HG03378 (cell line): ENCODE data around the gene BRD3OS.

Experiments
- ATAC-seq: cut with Tn5 transposase; IDR thresholded peaks from one replicate; pipeline ENCODE4 v1.9.1; 2021; ENCODE audit warnings: mild to moderate bottlenecking, moderate library complexity; ENCODE audit not compliant: unreplicated experiment

Gene BRD3OS

GRCh38 chr9:134049772-134050588 is 24.7 kb downstream of the BRD3OS start:
- ATAC-seq = no peak

- ATAC-seq = no peak
Measured at GRCh38 chr9:134050726-134051125, 25.4 kb downstream of the BRD3OS start.

GRCh38 chr9:134051319-134051718 is 26.0 kb downstream of the BRD3OS start:
- no peak for ATAC-seq

- no peak for ATAC-seq
Measured at GRCh38 chr9:134052491-134052890, 27.2 kb downstream of the BRD3OS start.

- ATAC-seq = no peak
Measured at GRCh38 chr9:134052941-134053340, 27.7 kb downstream of the BRD3OS start.

GRCh38 chr9:134053401-134053871 is 28.2 kb downstream of the BRD3OS start:
- no peak for ATAC-seq

DNA sequence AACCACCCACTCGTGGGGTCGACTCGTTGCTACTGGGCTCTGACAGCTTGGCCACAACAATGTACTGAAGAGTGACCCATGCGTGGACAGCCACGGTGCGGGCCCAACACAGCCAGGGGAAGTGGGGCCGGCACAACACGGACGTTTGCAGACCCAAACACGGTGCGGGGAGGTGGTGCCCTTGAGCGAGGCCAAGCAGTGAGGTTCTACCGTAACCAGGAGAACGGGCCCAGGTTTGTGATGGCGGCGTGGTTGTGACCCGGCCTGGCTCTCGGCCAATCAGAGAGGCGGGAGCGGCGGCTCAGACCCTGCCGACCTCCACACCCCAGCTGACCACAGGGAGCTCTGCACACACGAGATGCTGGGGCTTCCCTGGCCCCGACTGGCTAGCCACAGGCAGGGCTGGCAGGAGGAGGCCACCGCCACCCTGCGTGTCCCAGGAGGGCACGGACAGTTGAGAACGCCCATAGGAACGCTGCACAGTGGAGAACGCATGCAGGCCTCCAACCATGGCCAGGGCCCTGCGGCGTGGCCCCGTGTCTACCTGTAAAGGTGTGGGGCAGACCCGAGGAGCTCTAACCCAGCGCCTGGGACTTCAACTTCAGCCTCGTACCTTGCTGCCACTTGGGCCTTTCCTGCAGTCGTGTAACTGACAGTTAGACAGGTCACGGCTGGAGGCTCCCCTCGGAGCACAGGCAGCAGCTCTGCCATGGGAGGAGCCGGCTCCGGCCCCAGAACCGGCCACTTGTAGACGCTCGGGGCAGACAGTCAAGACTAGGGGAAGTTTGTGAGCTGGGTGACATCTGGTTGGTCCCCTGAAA is 28.9 kb downstream of the BRD3OS start:
- ATAC-seq = no peak

DNA sequence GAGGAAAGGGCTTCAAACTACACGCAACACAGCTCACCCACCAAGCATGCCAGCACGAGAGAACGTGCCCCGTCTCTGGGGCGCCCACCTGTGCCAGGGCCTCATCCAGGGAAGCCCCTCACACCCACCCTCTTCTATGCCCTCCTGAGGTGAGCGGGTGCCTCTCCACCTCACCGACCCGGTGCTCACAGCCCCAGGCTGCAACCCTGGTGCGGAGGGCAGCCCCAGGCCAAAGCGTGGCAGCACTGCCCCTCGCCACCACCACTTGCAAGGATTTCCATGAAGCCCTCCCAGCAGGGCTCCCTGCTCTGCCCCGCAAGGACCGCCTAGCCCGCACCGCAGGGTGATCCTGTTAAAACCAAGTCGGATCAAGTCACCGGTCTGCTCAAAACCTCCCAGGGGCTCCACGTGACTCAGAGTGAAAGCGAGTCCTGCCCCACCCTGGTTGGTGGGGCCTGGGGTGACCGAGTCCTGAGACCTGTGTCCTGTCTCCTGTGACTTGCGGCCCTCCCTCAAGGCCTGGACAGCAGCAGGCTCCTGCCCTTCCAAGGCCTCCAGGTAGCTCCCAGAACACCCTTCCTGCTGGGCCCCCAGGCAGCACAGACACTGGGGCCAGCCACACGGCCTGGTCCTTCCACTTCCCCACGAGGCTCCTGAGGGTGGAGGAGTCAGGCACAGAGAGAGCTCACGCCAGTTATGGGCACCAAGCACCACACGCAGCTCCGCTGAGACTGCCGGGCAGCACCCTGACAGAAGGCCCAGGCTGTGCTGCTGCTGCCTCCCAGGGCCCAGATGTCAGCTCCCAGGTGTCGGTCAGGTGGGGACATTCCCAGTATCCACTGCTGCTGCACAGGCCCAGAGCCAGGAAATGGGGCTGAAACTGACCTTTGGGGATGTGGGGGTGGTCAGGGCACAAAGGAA is 29.9 kb downstream of the BRD3OS start:
- no peak for ATAC-seq

DNA sequence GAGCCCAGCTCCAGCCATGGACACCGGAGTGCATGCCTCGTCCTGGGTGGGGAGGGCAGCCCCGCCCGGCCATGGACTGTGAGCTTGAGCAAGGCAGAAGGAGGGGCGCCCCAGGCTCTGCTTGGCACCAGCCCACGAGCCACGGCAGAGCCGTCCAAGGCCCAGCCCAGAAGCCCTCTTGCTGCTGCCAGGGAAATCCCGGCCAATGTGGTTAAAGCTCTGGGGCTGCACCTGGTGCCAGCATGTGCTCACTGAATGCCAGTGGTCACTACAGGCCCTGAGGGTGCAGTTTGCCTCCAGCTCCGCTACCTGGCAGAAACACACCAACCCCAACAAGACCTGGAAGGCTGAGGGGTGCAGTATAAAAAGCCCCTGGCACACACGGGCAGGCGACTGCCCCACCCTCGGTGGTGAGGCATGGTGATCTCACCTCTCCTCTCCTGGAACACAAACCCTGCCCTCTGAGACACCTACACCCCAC is 30.7 kb downstream of the BRD3OS start:
- no peak for ATAC-seq

DNA sequence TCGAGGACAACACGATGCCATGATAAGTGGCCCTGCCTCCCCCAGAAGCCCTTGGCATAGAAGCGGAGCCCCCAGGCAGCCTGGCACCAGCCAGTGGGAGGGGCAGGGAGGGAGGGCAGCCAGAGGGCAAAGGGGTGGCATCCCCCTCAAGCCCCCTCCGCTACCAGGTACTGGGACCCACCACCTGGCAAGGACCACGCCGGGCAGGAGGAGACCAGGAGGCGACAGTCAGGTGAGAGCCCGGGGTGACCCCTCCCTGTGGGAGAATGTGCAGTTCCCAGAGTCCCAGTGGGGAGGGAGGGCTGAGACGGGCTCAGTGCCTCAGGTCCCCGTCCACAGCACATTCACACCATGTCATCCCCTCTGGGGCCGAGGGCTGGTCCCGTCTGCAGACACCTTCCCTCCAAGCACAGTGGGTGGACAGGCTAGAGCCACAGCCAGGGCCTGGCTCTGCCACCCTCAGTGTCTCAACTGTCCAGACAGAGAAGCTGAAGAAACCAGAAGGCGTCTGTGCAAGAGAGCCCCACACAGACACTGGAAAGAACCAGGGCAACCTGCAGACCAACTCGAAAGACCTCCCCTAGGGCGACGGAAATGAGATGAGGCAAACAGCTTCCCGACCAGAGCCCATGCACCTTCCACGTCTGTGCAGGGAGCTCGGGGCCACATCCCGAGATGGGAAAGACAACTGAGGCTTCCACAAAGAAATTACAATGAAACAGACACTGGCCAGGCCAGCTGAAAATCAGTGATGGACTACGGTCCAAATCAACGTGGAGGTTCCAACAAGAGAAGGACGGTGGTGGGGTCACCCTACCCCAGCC is 31.4 kb downstream of the BRD3OS start:
- ATAC-seq = no peak

DNA sequence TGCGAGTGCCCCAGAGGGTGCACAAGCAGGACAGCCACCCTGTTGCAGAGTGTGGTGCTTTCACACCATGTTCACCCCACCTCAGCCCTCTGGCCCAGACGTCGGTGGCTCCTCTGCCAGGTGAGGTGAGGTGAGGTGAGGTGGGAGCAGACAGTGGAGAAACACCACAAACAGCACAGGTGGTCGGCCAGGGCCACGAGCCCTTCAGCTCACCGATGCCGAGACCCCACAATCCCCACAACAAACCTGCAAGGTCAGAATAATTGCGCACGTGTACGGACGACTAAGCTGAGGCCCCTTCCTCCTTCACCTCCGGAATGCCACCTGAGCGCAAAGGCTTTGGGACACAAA is 32.0 kb downstream of the BRD3OS start:
- ATAC-seq = no peak

DNA sequence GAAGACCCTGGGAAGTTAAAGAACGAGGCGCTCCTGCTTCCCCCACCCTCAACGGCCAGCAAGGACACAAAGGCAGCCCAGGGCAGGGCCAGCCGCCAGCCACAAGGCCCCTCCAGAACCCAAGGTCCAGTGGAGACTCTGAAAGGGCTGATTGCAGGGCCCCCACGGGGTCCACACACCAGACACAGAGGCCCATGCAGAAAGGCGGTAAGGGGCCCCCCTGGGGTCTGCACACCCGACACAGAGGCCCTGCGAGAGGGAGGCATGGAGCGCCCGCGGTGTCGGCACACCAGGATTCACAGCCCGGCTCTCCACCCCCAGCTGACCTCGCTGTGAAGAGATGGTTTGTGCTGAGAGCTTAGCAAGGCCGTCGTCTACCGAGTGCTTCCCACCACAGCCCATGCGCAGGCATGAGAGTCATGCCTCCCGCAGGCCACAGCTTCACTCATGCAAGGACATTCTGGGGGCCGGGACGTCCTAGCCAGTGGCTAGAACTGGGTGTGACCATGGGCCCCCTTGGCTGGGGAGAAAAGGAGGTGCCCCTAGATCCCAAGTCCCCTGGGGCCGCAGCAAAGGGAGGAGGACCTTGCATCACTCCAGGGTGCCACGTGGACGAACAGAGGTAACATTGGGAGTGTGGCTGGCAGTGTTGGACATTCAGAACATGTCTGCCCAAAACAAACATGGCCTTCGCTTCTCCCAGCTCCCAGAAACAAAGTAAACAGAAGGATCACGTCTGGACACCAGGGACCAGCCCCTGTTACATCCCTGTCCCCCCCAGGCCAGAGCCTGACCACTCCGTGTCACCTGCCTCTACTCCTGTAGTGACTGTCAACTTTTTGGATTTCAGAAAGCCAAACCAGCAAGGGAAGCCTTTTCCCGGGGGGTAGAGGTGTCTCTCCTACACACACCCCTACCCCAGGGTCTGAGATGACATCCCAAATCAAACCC is 32.7 kb downstream of the BRD3OS start:
- no peak for ATAC-seq

- ATAC-seq = no peak
Measured at GRCh38 chr9:134058716-134059115, 33.4 kb downstream of the BRD3OS start.

- no peak for ATAC-seq
Measured at GRCh38 chr9:134059188-134059641, 33.9 kb downstream of the BRD3OS start.

GRCh38 chr9:134059661-134060395 is 34.5 kb downstream of the BRD3OS start:
- ATAC-seq = peak; percentile 71

- no peak for ATAC-seq
Measured at GRCh38 chr9:134060546-134060945, 35.3 kb downstream of the BRD3OS start.

- no peak for ATAC-seq
Measured at GRCh38 chr9:134061019-134061687, 35.9 kb downstream of the BRD3OS start.
